Effector memory CD8-positive, alpha-beta T cell (primary cell): Measurements from ENCODE around the gene LACC1.

Experiments used
- ATAC-seq: fragments of 150-1000 bp; cut with Tn5 transposase; replicated peaks from 2 replicates; pipeline ENCODE4 v1.10.0; 2021; ENCODE audit warnings: mild to moderate bottlenecking, moderate library complexity
- DNase-seq, 3 experiments: peaks; one replicate each; pipeline ENCODE4 v3.0.0; 2021
- H3K27ac Mint-ChIP-seq, 2 donors: one replicate each; pipeline ENCODE4 v1.8.0; 2022; ENCODE audit warnings: mild to moderate bottlenecking in 2 of 2, mixed read lengths in 2 of 2, moderate library complexity in 2 of 2
- H3K27me3 Mint-ChIP-seq, 2 donors: one replicate each; pipeline ENCODE4 v1.8.0; 2022; ENCODE audit warnings: mixed read lengths in 2 of 2
- H3K36me3 Mint-ChIP-seq: one replicate; pipeline ENCODE4 v1.8.0; 2022; ENCODE audit warnings: mild to moderate bottlenecking, moderate library complexity, mixed read lengths; ENCODE audit not compliant: insufficient read depth
- H3K4me1 Mint-ChIP-seq, 2 donors: one replicate each; pipeline ENCODE4 v1.8.0; 2022; ENCODE audit warnings: low read depth in 2 of 2, mixed read lengths in 2 of 2
- H3K4me3 Mint-ChIP-seq, 2 donors: one replicate each; pipeline ENCODE4 v1.8.0; 2022; ENCODE audit warnings: mild to moderate bottlenecking in 2 of 2, mixed read lengths in 2 of 2, moderate library complexity in 2 of 2
- H3K9me3 Mint-ChIP-seq, 2 donors: one replicate each; pipeline ENCODE4 v1.8.0; 2022; ENCODE audit warnings: mixed read lengths in 2 of 2

LACC1 gene

DNA sequence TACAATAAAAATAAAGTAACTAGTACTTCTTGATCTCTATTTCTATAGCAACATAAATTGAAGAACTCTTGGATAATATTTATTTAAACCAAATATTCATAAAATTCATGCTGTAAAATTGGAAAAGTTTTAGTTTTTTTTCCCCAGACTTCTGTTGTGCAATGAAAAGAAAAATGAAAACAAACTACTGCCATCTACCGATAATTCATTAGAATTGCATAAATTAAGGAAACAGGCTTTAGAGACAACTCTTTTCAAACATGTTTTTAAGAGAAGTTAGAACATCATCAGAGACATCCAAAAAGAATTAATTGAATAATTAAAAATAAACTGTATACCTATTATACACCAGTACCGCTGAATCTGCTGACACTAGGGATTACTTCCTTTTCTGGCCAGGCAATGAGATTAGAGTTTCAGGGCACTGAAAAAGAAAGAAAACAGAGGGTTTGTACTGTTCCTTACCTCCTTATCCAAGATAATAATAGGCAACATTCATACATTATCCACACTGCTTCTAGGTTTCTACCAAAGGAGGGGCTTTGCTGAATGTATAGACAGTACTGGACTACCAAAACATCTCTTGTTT is 5.1 kb upstream of the LACC1 start:
- Mint-ChIP-seq H3K4me3 (no peak overlapping the region), H3K27me3 (no peaks in the 10 kb centered on the region), H3K4me1 (peaks cover 5 to 8% of the 10 kb centered on the region in 2 donors), H3K27ac (no peak overlapping the region), H3K36me3 (no peaks in the 10 kb centered on the region), H3K9me3 (no peaks in the 10 kb centered on the region)
- ATAC-seq (no peak), DNase-seq (no peak)

DNA sequence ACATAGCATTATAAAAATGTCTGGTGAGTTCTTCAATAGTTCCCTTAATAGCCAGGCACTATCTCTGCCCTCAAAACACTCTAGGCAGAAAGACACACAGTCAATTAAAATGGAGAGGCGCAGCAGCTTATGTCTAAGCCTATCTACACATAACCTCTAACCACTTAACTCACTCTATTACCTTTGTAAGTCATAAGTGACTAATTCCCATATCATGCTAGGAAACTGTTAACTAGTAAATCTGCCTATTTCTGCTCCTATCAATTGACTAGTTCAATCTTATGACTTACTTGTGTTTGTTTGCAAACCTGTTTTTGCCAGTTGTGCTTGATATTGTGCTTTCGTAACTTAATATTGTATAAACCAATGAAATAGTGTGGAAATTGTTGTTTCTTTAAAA is 3.3 kb upstream of the LACC1 start:
- Mint-ChIP-seq H3K4me1 (peaks cover 12% of the 10 kb centered on the region in 2 donors), H3K9me3 (no peaks in the 10 kb centered on the region), H3K27me3 (no peaks in the 10 kb centered on the region), H3K36me3 (no peaks in the 10 kb centered on the region), H3K4me3 (no peak overlapping the region), H3K27ac (no peak overlapping the region)
- ATAC-seq (no peak), DNase-seq (no peak)

DNA sequence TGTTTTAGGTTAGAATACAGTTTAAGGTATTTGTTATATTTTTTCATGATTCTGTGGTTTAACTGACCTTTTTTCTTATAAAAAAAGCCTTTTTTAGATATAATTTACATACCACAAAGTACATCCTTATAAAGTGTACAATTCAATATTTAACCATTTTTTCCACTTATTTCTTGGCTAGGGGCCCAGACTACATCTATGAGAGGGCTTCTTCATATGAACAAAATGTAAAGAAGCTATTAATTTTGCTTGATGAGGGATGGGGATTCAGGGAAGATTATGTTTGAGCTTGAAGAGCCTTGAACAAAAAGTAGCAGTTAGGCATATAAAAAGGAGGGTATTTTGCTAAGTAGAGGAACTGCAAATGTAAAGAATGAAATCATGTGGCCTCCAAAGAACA is 2.4 kb upstream of the LACC1 start:
- Mint-ChIP-seq H3K4me3 (no peak overlapping the region), H3K4me1 (peaks cover 12% of the 10 kb centered on the region in 2 donors), H3K9me3 (no peaks in the 10 kb centered on the region), H3K27ac (peak overlapping the region in 1 of 2 donors; percentile 78), H3K27me3 (no peaks in the 10 kb centered on the region), H3K36me3 (no peaks in the 10 kb centered on the region)
- DNase-seq (no peak), ATAC-seq (no peak)

DNA sequence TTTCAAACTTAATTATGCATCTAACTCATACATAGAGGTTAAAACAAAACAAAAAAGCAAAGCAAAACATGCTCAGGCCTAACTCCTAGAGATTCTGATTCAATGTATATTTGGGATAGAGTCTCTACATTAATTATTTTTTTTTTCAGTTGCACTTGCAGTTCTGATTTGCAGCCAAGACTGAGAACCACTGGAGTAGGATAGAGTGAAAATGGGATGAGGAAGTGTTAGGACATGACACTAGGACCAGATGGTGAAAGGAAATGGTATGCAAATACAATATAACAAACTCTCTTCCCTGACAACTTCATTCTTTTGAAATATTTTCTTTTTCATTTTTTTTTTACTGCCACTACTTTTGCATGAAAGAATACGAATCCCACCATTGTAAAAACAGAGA is 1.9 kb upstream of the LACC1 start:
- H3K4me3 Mint-ChIP-seq = peak overlapping the region in 1 of 2 donors; percentile 89
- peak overlapping the region in 1 of 2 donors; percentile 78 for H3K27ac Mint-ChIP-seq
- DNase-seq (no peak), ATAC-seq (no peak)
- H3K36me3 Mint-ChIP-seq = no peaks in the 10 kb centered on the region
- H3K9me3 Mint-ChIP-seq = no peaks in the 10 kb centered on the region
- peaks cover 12% of the 10 kb centered on the region in 2 donors for H3K4me1 Mint-ChIP-seq
- no peaks in the 10 kb centered on the region for H3K27me3 Mint-ChIP-seq

DNA sequence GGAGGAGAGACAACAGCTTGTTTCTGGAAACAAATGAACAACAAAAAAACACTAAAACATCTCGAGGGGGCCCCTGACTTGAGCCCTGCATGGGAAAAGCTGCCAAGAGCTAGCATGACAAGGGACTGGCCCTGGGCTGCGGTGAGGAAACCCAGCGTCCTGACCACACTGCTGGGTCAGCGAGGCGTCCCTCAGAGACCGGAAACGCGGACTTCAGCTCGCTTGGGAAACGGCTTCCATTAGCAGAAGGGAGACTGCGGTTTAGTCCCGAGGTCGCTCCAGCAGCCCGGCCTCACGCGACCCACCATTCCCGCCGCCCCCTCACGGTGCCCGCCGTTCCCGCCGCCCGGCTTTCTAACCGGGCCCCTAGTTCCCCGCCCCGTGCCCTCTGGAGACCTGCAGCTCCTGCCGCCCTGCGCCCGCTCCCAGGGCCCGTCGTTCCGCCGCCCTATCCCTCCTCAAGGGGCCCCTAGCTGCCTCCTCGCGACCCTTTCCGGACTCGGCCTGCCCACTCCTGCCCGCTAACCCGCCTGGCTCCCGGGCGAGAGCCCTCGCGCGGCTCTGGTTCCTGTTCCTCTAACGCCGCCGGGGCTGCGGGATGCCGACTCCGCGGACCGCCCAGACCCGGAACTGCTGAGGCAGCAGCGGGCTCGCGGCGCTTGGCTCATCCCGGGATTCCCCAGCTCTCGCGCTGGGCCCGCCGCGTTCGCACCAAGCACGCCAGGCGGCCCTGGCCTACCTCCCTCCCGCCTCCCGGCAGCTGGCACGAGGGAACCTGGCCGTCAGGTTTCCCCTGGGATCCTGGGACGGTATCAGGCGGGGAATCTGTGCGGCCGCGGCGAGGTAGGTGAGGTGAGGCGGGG is 581 bp upstream of the LACC1 start, which contains the start of gene CCDC122:
CCDC122 (minus strand) TSS at position 849 of the 863 bp plus-strand sequence. CDS start 10,364 bp downstream, outside the sequence.
- peak; percentile 85 for ATAC-seq

DNA sequence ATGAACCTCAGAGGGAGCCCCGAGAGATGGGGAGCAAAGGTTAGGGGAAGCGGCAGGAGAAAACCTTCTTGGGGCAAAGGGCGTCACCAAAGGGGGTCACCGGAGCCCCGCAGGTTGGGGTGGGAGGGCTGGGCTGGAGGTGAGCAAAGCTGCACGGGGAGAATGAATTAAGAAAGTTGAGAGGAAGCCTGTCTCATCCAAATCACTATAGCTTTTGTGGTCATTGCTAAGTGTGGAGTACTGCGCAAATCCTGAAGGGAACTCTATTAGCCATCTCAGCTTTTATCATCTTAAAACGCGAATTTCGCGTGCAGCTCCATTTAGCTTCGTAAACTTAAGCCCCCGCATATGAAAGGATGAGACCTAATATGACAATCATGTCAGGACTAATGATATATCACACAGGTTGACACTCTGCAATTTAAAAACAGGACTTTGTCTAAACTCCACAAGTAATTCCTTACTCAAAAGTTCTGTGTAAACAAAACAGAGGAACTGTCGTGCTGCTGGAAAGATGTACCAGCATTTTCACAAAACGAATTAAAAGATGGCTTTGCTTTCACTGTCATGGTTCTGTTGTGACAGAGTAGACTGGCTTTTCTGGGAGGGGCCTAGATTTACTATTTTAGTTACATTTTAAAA is 631 bp downstream of the LACC1 start:
- peaks cover 12% of the 10 kb centered on the region in 2 donors for H3K4me1 Mint-ChIP-seq

More for the DNA sequence above, 581 bp upstream of the LACC1 start, which contains the start of gene CCDC122:
- Mint-ChIP-seq H3K4me3 (peak within 1 kb of the TSS; percentile 89 to 90), H3K36me3 (no peaks in the 10 kb centered on the region), H3K27ac (peak within 1 kb of the TSS; percentile 93 to 96), H3K27me3 (no peaks in the 10 kb centered on the region), H3K9me3 (no peaks in the 10 kb centered on the region), H3K4me1 (peaks cover 12% of the 10 kb centered on the region in 2 donors)
- peak; percentile 66 to 76 (median 73) for DNase-seq

DNA sequence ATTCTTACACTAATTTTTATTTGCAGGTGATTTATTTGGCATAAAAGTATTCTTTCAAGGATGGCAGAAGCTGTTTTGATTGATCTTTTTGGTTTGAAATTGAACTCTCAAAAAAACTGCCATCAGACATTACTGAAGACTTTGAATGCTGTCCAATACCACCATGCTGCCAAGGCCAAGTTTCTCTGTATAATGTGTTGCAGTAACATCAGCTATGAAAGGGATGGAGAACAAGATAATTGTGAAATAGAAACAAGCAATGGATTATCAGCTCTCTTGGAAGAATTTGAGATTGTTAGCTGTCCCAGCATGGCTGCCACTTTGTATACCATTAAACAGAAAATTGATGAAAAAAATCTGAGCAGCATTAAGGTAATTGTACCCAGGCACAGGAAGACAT is 1.2 kb downstream of the LACC1 start:
- no peaks in the 10 kb centered on the region for H3K27me3 Mint-ChIP-seq
- H3K9me3 Mint-ChIP-seq = no peaks in the 10 kb centered on the region
- H3K36me3 Mint-ChIP-seq = no peaks in the 10 kb centered on the region
- H3K4me3 Mint-ChIP-seq = peak overlapping the region in 1 of 2 donors; percentile 89
- H3K4me1 Mint-ChIP-seq = peaks cover 12% of the 10 kb centered on the region in 2 donors
- H3K27ac Mint-ChIP-seq = no peak overlapping the region
- no peak for DNase-seq
- ATAC-seq = no peak

More for the DNA sequence above, 631 bp downstream of the LACC1 start:
- Mint-ChIP-seq H3K36me3 (no peaks in the 10 kb centered on the region), H3K27me3 (no peaks in the 10 kb centered on the region), H3K27ac (peak overlapping the region; percentile 93 to 96), H3K9me3 (no peaks in the 10 kb centered on the region), H3K4me3 (peak overlapping the region; percentile 89 to 90)
- ATAC-seq = no peak
- no peak for DNase-seq

DNA sequence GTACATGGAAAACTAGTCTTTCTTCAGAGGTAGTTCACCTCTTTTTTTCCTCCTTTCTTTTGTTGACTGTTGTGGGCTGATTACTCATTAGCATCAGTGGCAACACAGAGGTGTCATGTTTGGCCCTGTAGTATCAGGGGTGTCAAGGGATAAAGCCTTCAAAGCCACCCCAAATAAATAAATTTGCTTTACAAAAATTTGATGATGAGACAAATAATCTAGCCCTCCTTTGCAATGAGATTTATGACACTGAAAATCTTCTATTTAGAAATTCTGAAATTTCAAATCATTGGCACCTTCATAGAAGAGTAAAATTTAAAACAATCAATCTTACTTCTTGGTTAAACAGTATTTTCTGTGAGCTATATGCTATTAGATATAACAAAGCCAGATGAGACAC is 1.9 kb downstream of the LACC1 start:
- H3K4me3 Mint-ChIP-seq = no peak overlapping the region
- no peaks in the 10 kb centered on the region for H3K9me3 Mint-ChIP-seq
- H3K27me3 Mint-ChIP-seq = no peaks in the 10 kb centered on the region

DNA sequence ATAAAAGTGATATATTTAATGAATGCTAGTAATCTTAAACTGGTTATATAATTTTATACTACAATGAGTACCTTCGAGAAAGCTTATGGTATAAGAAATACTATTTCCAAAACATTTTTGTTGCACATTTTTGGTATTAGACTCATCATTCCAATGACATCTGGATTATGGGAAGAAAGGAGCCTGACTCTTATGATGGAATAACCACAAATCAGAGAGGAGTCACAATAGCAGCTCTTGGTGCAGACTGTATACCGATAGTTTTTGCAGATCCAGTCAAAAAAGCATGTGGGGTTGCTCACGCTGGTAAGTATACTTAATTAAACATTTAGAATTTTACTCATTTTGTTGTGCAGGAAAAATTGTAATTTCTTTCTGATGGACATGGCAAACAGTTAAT is 3.9 kb downstream of the LACC1 start:
- H3K4me3 Mint-ChIP-seq = no peak overlapping the region
- H3K27ac Mint-ChIP-seq = no peak overlapping the region
- ATAC-seq = no peak
- no peaks in the 10 kb centered on the region for H3K36me3 Mint-ChIP-seq
- H3K9me3 Mint-ChIP-seq = no peaks in the 10 kb centered on the region
- no peak for DNase-seq
- peaks cover 7 to 8% of the 10 kb centered on the region in 2 donors for H3K4me1 Mint-ChIP-seq
- H3K27me3 Mint-ChIP-seq = no peaks in the 10 kb centered on the region

More for the DNA sequence above, 1.9 kb downstream of the LACC1 start:
- Mint-ChIP-seq H3K27ac (no peak overlapping the region), H3K36me3 (no peaks in the 10 kb centered on the region), H3K4me1 (peaks cover 12% of the 10 kb centered on the region in 2 donors)
- DNase-seq (no peak), ATAC-seq (no peak)

DNA sequence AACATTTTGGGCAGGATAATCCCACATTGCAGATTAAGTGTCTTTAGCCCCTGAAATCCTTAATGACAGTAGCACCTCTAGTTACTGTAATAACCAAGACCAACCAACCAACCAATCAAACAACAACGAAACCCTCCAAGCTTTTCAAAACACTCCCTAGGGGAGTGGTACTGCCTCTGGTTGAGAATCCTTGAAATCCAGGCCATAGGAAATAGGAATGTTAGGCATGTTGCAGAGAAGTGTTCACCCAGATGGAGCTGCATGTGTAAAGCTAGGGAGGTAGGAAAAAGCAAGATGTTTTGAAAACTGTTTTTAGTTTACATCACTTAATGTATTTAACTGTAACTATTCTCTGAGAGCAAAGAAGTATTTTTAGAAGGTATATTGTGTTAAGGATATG is 4.5 kb downstream of the LACC1 start:
- ATAC-seq (no peak), DNase-seq (no peak)
- no peaks in the 10 kb centered on the region for H3K27me3 Mint-ChIP-seq
- H3K4me3 Mint-ChIP-seq = no peak overlapping the region
- no peaks in the 10 kb centered on the region for H3K9me3 Mint-ChIP-seq
- peaks cover 5 to 7% of the 10 kb centered on the region in 2 donors for H3K4me1 Mint-ChIP-seq
- no peaks in the 10 kb centered on the region for H3K36me3 Mint-ChIP-seq
- no peak overlapping the region for H3K27ac Mint-ChIP-seq

DNA sequence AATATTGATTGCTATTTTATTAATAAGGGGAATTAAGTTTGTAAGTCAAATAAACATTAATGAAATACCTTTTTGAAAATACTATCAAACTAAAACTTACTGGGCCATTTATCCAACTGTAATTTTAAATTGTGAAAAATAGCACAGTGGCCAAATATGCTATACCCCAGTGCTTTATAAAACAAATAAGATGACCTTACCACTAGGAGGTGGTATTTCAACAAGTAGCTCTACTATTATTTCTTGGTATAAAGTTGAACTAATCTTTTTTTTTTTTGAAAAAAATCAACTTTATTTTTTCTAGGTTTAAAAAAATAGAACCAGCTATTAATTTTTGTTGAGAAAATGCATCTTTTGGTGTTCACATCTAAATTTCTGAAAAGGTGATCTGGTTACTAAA is 14.7 kb downstream of the LACC1 start:
- H3K4me1 Mint-ChIP-seq = no peaks in the 10 kb centered on the region
- H3K27ac Mint-ChIP-seq = no peak overlapping the region
- H3K27me3 Mint-ChIP-seq = peaks cover 7 to 10% of the 10 kb centered on the region in 2 donors
- no peak for DNase-seq
- H3K9me3 Mint-ChIP-seq = no peaks in the 10 kb centered on the region
- no peak for ATAC-seq
- H3K4me3 Mint-ChIP-seq = no peak overlapping the region
- peaks cover 7% of the 10 kb centered on the region for H3K36me3 Mint-ChIP-seq

DNA sequence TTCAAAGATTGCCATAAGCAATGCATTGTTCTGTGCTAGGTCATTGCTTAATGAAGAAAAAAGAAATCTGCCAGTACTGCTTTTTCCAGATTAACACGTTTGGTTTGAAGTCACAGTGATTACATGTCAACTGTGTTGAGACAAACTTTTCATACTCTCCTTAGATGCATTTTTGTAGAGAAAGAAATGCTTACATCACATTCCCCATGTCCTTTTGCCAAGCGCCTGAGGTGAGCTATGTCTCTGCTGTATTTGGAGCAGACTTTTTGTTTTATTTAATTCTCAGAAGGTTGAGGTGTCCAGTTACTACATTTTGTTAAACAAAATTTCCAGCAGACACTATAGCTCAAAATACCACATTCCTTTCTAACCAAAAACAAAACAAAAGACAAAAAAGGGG is 16.2 kb downstream of the LACC1 start:
- no peak for ATAC-seq
- DNase-seq = no peak
- no peak overlapping the region for H3K4me3 Mint-ChIP-seq
- no peak overlapping the region for H3K27ac Mint-ChIP-seq
- peaks cover 12% of the 10 kb centered on the region in 2 donors for H3K27me3 Mint-ChIP-seq
- no peaks in the 10 kb centered on the region for H3K36me3 Mint-ChIP-seq
- no peaks in the 10 kb centered on the region for H3K9me3 Mint-ChIP-seq
- H3K4me1 Mint-ChIP-seq = no peaks in the 10 kb centered on the region

DNA sequence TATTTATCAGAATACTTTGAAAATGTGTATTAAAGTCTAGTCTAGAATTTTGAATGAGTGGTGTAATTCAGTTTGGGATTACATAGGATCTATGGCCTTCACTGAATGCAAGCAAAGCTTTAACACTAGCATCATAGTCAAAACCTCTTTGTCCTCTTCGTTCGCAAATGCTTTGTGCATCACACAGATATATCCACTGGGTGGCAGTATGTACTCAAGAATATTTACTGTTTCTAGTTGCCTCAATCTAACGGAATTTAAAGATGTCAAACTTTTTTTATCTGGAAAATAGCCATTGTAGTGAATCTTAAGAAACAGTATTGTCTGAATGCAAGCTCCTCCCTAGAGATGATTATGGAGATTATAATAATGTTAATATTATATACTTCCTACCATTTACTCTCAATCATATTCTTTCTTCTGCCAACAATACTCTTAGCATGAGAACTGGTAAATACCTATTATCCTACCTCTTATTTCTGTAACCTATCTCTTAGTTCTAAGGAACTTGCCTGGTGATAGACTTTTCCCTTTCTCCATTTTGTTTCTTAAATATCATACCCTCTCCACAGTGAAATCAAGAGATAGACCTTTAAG is 25.8 kb downstream of the LACC1 start:
- Mint-ChIP-seq H3K9me3 (no peaks in the 10 kb centered on the region), H3K36me3 (no peaks in the 10 kb centered on the region), H3K4me1 (no peaks in the 10 kb centered on the region), H3K27ac (no peak overlapping the region), H3K27me3 (peaks cover 25 to 43% of the 10 kb centered on the region in 2 donors), H3K4me3 (no peak overlapping the region)
- DNase-seq (peak; percentile 39 to 44 (median 42)), ATAC-seq (peak; percentile 80)
